Mesenchymal stem cell (in vitro differentiated cells and primary cell): ENCODE measurements around the gene PSMD1.

Experiments
- DNase-seq: peaks from one replicate; pipeline ENCODE4 v3.0.0-alpha.2; 2013
- H2AFZ ChIP-seq: one replicate; pipeline ENCODE4 v1.6.1; 2013; ENCODE audit warnings: low read depth, mild to moderate bottlenecking, control low read depth, inconsistent platforms, low read length, moderate library complexity
- H2AK5ac ChIP-seq: 2 replicates; pipeline ENCODE4 v1.6.1; 2013; ENCODE audit warnings: low read length, moderate library complexity, mild to moderate bottlenecking, inconsistent platforms; ENCODE audit not compliant: severe bottlenecking
- H2BK120ac ChIP-seq: one replicate; pipeline ENCODE4 v1.6.1; 2013; ENCODE audit warnings: low read depth, mild to moderate bottlenecking, inconsistent platforms, low read length, moderate library complexity
- H2BK12ac ChIP-seq, 2 experiments: one replicate each; pipeline ENCODE4 v1.6.1; 2013; ENCODE audit warnings: inconsistent platforms in 2 of 2, low read length in 2 of 2, mild to moderate bottlenecking in 2 of 2, moderate library complexity in 2 of 2, control low read depth in 1 of 2
- H2BK15ac ChIP-seq: one replicate; pipeline ENCODE4 v1.6.1; 2013; ENCODE audit warnings: mild to moderate bottlenecking, low read depth, inconsistent platforms; ENCODE audit not compliant: poor library complexity, severe bottlenecking
- H2BK5ac ChIP-seq: 2 replicates; pipeline ENCODE4 v1.6.1; 2013; ENCODE audit warnings: low read depth, mild to moderate bottlenecking, low read length, control low read depth, inconsistent platforms; ENCODE audit not compliant: poor library complexity, severe bottlenecking
- H3K14ac ChIP-seq, 2 experiments: one replicate each; pipeline ENCODE4 v1.6.1; 2013; ENCODE audit warnings: inconsistent platforms in 2 of 2, low read length in 2 of 2, control low read depth in 1 of 2, mild to moderate bottlenecking in 1 of 2, moderate library complexity in 1 of 2
- H3K18ac ChIP-seq, 2 experiments: one replicate each; pipeline ENCODE4 v1.6.1; 2013; ENCODE audit warnings: inconsistent platforms in 2 of 2, low read length in 2 of 2, control low read depth in 1 of 2, low read depth in 1 of 2, mild to moderate bottlenecking in 1 of 2
- H3K23ac ChIP-seq, 2 experiments: one replicate each; pipeline ENCODE4 v1.6.1; 2013; ENCODE audit warnings: inconsistent platforms in 2 of 2, low read length in 2 of 2, mild to moderate bottlenecking in 2 of 2, moderate library complexity in 2 of 2, control low read depth in 1 of 2
- H3K27ac ChIP-seq: 2 replicates; pipeline ENCODE4 v1.5.1; 2013; ENCODE audit warnings: mild to moderate bottlenecking, moderate library complexity, low read length, control low read depth, inconsistent platforms; ENCODE audit not compliant: poor library complexity, severe bottlenecking
- H3K27me3 ChIP-seq, 2 experiments: 2 replicates each; pipeline versions ENCODE4 v1.6.1 to v1.7.0; 2013; ENCODE audit warnings: low read length in 2 of 2, mild to moderate bottlenecking in 2 of 2, moderate library complexity in 2 of 2, control low read depth in 1 of 2, inconsistent platforms in 1 of 2; ENCODE audit not compliant: control insufficient read depth in 1 of 2, insufficient read depth in 1 of 2
- H3K36me3 ChIP-seq, 2 experiments: 2 replicates each; pipeline versions ENCODE4 v1.6.1 to v1.7.0; 2013; ENCODE audit warnings: low read length in 2 of 2, control low read depth in 1 of 2, inconsistent platforms in 1 of 2, low read depth in 1 of 2, mild to moderate bottlenecking in 1 of 2; ENCODE audit not compliant: insufficient read depth in 2 of 2, control insufficient read depth in 1 of 2
- H3K4ac ChIP-seq, 2 experiments: one replicate each; pipeline ENCODE4 v1.6.1; 2013; ENCODE audit warnings: inconsistent platforms in 2 of 2, low read length in 2 of 2, mild to moderate bottlenecking in 2 of 2, moderate library complexity in 2 of 2, control low read depth in 1 of 2, low read depth in 1 of 2
- H3K4me1 ChIP-seq: 2 replicates; pipeline ENCODE4 v1.6.1; 2013; ENCODE audit warnings: low read depth, low read length, control low read depth; ENCODE audit not compliant: control insufficient read depth, insufficient read depth
- H3K4me2 ChIP-seq: 2 replicates; pipeline ENCODE4 v1.6.1; 2013; ENCODE audit warnings: low read length, mild to moderate bottlenecking, inconsistent platforms; ENCODE audit not compliant: poor library complexity, severe bottlenecking
- H3K4me3 ChIP-seq, 2 experiments: 2 replicates each; pipeline versions ENCODE4 v1.5.1 to v1.7.0; 2013; ENCODE audit warnings: low read length in 2 of 2, mild to moderate bottlenecking in 2 of 2, control low read depth in 1 of 2, low read depth in 1 of 2; ENCODE audit not compliant: insufficient read depth in 1 of 2
- H3K79me1 ChIP-seq: replicated peaks from 2 replicates; pipeline ENCODE4 v1.6.1; 2013; ENCODE audit warnings: mild to moderate bottlenecking, control low read depth, low read length, inconsistent platforms; ENCODE audit not compliant: poor library complexity, severe bottlenecking
- H3K9ac ChIP-seq: 2 replicates; pipeline ENCODE4 v1.7.0; 2013; ENCODE audit warnings: mild to moderate bottlenecking, low read length, moderate library complexity
- H3K9me3 ChIP-seq: 2 replicates; pipeline ENCODE4 v1.7.0; 2013; ENCODE audit warnings: mild to moderate bottlenecking, low read length; ENCODE audit not compliant: control insufficient read depth
- H4K8ac ChIP-seq: one replicate; pipeline ENCODE4 v1.6.1; 2013; ENCODE audit warnings: inconsistent platforms, mild to moderate bottlenecking, low read length, moderate library complexity
- H4K91ac ChIP-seq: one replicate; pipeline ENCODE4 v1.6.1; 2013; ENCODE audit warnings: mild to moderate bottlenecking, low read length, inconsistent platforms
- WGBS: methylation state at CpG from one replicate; pipeline ENCODE4 v1.1.7; 2013; ENCODE audit warnings: mixed read lengths; 5-methylcytosine and 5-hydroxymethylcytosine counted together

PSMD1 gene

DNA sequence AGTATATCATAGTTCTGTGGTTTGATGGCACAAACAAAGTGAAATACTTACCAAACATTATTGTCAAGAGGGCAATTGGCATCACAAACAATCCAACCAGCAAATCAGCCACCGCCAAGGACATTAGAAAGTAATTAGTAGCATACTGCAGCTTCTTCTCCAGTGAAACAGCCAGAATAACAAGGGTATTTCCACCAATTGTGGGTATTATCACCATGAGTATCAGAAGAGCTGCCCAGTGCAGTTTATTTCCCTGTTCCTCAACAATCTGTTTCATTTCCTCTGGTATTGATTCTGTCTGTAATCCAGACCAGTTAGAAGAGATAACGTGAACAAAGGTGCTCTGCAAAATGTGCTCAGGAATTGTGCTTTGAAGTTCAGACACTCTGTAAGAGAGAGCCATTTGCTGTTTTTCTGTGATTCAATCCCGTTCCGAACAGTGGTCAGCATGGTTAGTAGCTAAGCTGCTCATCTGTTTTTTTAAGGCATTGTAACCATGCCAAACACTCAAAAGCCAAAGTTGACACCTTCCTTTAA lies 66.8 kb downstream of the PSMD1 start:
- Histone ChIP-seq H3K4ac (peak overlapping the region; percentile 40 to 46), H2BK5ac (peak overlapping the region; percentile 89), H3K36me3 (peaks cover 0 to 13% of the 10 kb centered on the region in 2 experiments), H3K27ac (peak overlapping the region; percentile 97), H2AK5ac (peak overlapping the region; percentile 96), H2BK12ac (no peak overlapping the region), H4K91ac (peak overlapping the region; percentile 3), H2BK120ac (no peak overlapping the region), H3K18ac (peak overlapping the region; percentile 13 to 97), H3K23ac (no peak overlapping the region), H3K4me3 (peak overlapping the region; percentile 16 to 63), H3K27me3 (no peaks in the 10 kb centered on the region), H4K8ac (peak overlapping the region; percentile 80), H2BK15ac (no peak overlapping the region), H3K4me1 (peaks cover 7% of the 10 kb centered on the region), H3K9ac (peak overlapping the region; percentile 88), H2AFZ (no peak overlapping the region), H3K4me2 (peak overlapping the region; percentile 70), H3K9me3 (no peaks in the 10 kb centered on the region), H3K79me1 (no peaks in the 10 kb centered on the region), H3K14ac (no peak overlapping the region)
- 28% methylated on average over 4 of the region's 4 CpGs for WGBS
- peak; percentile 67 for DNase-seq

DNA sequence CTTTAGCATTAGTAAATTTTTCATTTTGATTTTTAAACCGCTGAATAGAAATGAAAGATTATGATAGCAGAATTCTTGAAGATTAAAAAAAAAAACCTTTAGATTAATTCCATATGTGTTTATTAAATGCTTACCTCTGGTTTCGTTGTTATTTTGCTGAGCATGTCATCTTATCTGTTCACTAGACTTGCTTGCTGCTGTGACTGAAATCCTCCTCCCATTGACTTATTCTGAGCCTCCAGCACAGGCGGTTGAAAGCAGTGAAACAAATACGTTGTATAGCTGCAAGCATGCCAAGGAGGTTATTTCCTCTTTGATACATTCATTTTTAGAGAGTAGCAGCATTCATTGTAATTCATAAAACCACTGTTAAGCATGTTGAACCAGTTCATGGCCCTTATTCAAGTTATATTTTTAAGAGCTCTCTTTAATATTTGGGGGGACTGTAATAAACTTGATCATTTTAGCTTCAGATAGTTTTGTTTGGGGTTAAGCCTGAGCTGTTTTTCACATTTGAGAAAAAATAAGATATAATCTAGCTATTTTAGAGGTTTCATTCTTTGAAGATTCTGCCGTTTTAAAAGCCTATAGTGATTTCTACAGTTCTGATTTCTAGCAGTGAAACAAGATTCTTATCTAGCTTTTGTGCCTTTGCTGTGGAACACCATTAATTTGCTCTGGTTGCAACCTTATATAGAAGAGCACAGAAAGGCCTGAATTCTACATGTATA lies 68.3 kb downstream of the PSMD1 start, which contains the start of gene HTR2B:
TSS of gene HTR2B (minus strand) at position 205 of the 731 bp plus-strand sequence. CDS start 1,278 bp downstream, outside the sequence.
- Histone ChIP-seq H4K8ac (no peak within 1 kb of the TSS), H3K27ac (peak within 1 kb of the TSS; percentile 97), H2BK15ac (no peak within 1 kb of the TSS), H3K9ac (peak within 1 kb of the TSS; percentile 88), H2AFZ (no peak within 1 kb of the TSS), H3K23ac (no peak within 1 kb of the TSS), H3K36me3 (peaks cover 0 to 6% of the 10 kb centered on the region in 2 experiments), H3K4ac (no peak within 1 kb of the TSS), H2BK12ac (no peak within 1 kb of the TSS), H3K4me1 (peaks cover 9% of the 10 kb centered on the region), H2BK5ac (no peak within 1 kb of the TSS), H3K79me1 (no peaks in the 10 kb centered on the region), H3K4me3 (peak within 1 kb of the TSS in 1 of 2 experiments; percentile 63), H3K27me3 (no peaks in the 10 kb centered on the region), H2AK5ac (no peak within 1 kb of the TSS), H3K4me2 (no peak within 1 kb of the TSS), H2BK120ac (no peak within 1 kb of the TSS), H4K91ac (no peak within 1 kb of the TSS), H3K9me3 (no peaks in the 10 kb centered on the region), H3K18ac (no peak within 1 kb of the TSS), H3K14ac (no peak within 1 kb of the TSS)
- WGBS, result 60% methylated on average over 1 of the region's 5 CpGs
- peak; percentile 69 for DNase-seq

DNA sequence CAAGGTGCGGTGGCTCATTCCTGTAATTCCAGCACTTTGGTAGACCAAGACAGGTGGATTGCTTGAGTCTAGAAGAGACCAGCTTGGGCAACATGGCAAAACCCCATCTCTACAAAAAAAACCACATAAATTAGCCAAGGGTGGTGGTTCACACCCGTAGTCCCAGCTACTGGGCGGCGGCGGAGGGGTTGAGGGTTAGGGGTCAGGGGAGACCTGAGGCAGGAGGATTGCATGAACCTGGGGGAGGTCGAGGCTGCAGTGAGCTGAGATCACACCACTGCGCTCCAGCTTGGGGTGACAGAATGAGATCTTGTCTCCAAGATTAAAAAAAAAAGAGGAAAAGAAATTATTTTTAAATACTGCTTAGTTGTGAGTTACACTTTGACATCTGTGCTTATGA lies 69.5 kb downstream of the PSMD1 start:
- H3K27me3 ChIP-seq, result no peaks in the 10 kb centered on the region
- peak overlapping the region; percentile 49 for H4K8ac ChIP-seq
- DNase-seq, result no peak
- H3K9me3 ChIP-seq, result no peaks in the 10 kb centered on the region
- H2BK5ac ChIP-seq, result peak overlapping the region; percentile 70
- H3K18ac ChIP-seq, result peak overlapping the region; percentile 82 to 83
- no peak overlapping the region for H3K14ac ChIP-seq
- peaks cover 11% of the 10 kb centered on the region for H3K4me1 ChIP-seq
- no peak overlapping the region for H2AFZ ChIP-seq
- peak overlapping the region; percentile 85 for H2BK120ac ChIP-seq
- no peak overlapping the region for H3K23ac ChIP-seq
- H3K9ac ChIP-seq, result no peak overlapping the region
- H3K4me3 ChIP-seq, result no peak overlapping the region
- H3K27ac ChIP-seq, result no peak overlapping the region
- no peak overlapping the region for H3K4me2 ChIP-seq
- H3K36me3 ChIP-seq, result no peaks in the 10 kb centered on the region
- H2BK12ac ChIP-seq, result peak overlapping the region; percentile 77 to 84
- H4K91ac ChIP-seq, result peak overlapping the region; percentile 75
- H3K4ac ChIP-seq, result peak overlapping the region in 1 of 2 experiments; percentile 67
- no peaks in the 10 kb centered on the region for H3K79me1 ChIP-seq
- H2BK15ac ChIP-seq, result no peak overlapping the region
- H2AK5ac ChIP-seq, result peak overlapping the region; percentile 96
- WGBS, result 99% methylated on average over 7 of the region's 7 CpGs

DNA sequence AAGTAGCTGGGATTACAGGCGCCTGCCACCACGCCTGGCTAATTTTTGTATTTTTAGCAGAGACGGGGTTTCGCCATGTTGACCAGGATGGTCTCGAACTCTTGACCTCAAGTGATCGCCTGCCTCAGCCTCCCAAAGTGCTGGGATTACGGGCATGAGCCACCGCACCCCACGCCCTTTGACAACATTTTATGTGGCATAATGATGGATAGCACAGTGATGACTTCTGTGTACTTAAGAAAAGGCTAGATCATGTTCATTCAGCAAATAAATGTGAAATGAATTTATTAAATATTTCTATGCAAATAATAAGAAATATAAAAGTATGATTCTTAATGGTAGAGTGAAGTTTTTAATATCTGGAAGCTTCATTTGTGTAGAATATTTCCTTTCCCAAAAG lies 70.8 kb downstream of the PSMD1 start:
- H3K23ac ChIP-seq, result no peak overlapping the region
- H3K27ac ChIP-seq, result peak overlapping the region; percentile 68
- H3K79me1 ChIP-seq, result no peaks in the 10 kb centered on the region
- H2BK12ac ChIP-seq, result peak overlapping the region in 1 of 2 experiments; percentile 85
- peaks cover 11% of the 10 kb centered on the region for H3K4me1 ChIP-seq
- H3K27me3 ChIP-seq, result no peaks in the 10 kb centered on the region
- no peak overlapping the region for H4K8ac ChIP-seq
- 96% methylated on average over 9 of the region's 9 CpGs for WGBS
- H4K91ac ChIP-seq, result no peak overlapping the region
- H3K4ac ChIP-seq, result no peak overlapping the region
- no peak overlapping the region for H3K14ac ChIP-seq
- peak overlapping the region in 1 of 2 experiments; percentile 61 for H3K18ac ChIP-seq
- no peak overlapping the region for H3K4me3 ChIP-seq
- no peak overlapping the region for H2BK120ac ChIP-seq
- no peak overlapping the region for H2BK5ac ChIP-seq
- H3K9me3 ChIP-seq, result no peaks in the 10 kb centered on the region
- H2AFZ ChIP-seq, result no peak overlapping the region
- H3K9ac ChIP-seq, result no peak overlapping the region
- H3K4me2 ChIP-seq, result no peak overlapping the region
- no peak for DNase-seq
- no peaks in the 10 kb centered on the region for H3K36me3 ChIP-seq
- no peak overlapping the region for H2BK15ac ChIP-seq
- peak overlapping the region; percentile 90 for H2AK5ac ChIP-seq
